ENCODE measurements around the gene CADM4.

The CADM4 gene, protein sequence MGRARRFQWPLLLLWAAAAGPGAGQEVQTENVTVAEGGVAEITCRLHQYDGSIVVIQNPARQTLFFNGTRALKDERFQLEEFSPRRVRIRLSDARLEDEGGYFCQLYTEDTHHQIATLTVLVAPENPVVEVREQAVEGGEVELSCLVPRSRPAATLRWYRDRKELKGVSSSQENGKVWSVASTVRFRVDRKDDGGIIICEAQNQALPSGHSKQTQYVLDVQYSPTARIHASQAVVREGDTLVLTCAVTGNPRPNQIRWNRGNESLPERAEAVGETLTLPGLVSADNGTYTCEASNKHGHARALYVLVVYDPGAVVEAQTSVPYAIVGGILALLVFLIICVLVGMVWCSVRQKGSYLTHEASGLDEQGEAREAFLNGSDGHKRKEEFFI

DNA sequence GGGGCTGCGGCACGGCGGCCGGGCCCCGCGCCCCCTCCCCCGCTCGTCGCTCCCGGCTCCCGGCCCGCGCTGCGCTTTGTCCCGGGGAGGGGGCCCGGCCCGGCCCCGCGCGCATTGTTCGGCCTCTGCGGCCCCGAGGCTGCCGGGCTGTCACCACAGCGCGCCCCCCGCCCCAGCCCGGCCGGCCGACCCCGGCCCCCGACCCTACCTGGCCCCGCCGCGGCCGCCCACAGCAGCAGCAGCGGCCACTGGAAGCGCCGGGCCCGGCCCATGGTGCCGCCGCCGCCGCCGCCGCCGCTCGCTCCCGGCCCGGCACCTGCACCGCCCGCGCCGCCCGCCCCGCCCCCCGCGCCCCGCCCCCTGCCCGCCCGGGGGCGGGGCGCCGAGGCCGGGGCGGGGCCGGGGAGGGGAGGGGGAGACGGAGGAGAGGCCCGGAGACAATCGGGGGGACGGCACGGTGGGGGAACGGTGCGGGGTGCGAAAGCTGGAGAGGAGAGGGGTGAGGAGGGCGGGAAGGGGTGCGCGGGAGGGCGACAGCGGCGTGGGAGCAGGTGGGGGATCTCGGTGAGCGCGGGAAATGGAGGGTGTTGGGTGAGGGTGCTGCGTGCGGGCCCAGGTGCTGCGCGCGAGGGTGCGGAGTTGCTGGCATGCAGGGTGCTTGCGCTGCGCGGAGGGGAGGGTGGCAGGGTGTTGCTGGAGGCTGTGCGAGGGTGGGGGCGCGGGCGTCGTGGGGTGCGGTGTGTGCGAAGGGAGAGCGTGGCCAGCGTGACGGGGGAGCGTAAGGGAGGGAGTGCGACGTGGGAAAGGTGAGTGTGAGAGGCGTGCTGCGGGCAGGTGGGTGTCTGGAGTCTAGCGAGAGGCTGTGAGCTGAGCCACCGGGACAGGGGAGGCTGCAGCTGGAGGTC is at the start of gene CADM4:
TSS of gene CADM4 (minus strand) at position 332 of the 905 bp plus-strand sequence. CDS start at position 272, 60 bp downstream.
- TF ChIP-seq, protein P1, sequence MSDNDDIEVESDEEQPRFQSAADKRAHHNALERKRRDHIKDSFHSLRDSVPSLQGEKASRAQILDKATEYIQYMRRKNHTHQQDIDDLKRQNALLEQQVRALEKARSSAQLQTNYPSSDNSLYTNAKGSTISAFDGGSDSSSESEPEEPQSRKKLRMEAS (IDR thresholded peaks at IDR 0.05) = peak; percentile 93; the same call in 1 of the 2 replicates
- TF ChIP-seq CREB1 (IDR thresholded peaks at IDR 0.05; ENCODE audit: low read depth) = no peak

DNA sequence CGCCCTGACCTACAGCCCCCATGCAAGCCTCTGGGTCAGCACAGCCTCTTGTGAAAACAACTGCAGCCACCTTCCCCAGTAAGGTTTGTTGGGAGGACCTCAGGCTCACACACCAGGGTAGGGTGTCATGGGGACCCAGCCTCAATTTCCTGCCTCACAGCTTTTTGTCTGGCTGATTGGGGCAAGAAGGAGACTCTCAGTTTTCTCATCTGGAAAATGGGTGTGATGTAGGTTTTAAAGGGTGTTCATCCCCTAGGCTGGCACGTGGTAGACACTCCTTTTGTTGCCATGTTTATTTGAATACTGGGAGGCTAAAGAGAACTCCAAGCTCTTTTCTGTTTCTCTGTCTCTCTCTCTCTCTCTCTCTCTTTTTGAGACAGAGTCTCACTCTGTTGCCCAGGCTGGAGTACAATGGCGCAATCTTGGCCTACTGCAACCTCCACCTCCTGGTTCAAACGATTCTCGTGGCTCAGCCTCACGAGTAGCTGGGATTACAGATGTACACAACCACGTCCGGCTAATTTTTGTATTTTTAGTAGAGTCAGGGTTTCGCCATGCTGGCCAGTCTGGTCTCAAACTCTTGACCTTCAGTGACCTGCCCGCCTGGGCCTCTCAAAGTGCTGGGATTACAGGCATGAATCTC is 48.5 kb upstream of the CADM4 start:
- no peak for TF ChIP-seq NFIC (IDR thresholded peaks at IDR 0.05)
- TF ChIP-seq RAD21 (IDR thresholded peaks at IDR 0.05; ENCODE audit: low read depth) = no peak
- TF ChIP-seq, protein P2, sequence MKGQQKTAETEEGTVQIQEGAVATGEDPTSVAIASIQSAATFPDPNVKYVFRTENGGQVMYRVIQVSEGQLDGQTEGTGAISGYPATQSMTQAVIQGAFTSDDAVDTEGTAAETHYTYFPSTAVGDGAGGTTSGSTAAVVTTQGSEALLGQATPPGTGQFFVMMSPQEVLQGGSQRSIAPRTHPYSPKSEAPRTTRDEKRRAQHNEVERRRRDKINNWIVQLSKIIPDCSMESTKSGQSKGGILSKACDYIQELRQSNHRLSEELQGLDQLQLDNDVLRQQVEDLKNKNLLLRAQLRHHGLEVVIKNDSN (IDR thresholded peaks at IDR 0.05) = no peak
- TF ChIP-seq, protein P1 (IDR thresholded peaks at IDR 0.05) = no peak
- TF ChIP-seq TAF1 (IDR thresholded peaks at IDR 0.05; ENCODE audit: low read depth) = no peak
- no peak for TF ChIP-seq CEBPB (IDR thresholded peaks at IDR 0.05)
- TF ChIP-seq, protein P3, sequence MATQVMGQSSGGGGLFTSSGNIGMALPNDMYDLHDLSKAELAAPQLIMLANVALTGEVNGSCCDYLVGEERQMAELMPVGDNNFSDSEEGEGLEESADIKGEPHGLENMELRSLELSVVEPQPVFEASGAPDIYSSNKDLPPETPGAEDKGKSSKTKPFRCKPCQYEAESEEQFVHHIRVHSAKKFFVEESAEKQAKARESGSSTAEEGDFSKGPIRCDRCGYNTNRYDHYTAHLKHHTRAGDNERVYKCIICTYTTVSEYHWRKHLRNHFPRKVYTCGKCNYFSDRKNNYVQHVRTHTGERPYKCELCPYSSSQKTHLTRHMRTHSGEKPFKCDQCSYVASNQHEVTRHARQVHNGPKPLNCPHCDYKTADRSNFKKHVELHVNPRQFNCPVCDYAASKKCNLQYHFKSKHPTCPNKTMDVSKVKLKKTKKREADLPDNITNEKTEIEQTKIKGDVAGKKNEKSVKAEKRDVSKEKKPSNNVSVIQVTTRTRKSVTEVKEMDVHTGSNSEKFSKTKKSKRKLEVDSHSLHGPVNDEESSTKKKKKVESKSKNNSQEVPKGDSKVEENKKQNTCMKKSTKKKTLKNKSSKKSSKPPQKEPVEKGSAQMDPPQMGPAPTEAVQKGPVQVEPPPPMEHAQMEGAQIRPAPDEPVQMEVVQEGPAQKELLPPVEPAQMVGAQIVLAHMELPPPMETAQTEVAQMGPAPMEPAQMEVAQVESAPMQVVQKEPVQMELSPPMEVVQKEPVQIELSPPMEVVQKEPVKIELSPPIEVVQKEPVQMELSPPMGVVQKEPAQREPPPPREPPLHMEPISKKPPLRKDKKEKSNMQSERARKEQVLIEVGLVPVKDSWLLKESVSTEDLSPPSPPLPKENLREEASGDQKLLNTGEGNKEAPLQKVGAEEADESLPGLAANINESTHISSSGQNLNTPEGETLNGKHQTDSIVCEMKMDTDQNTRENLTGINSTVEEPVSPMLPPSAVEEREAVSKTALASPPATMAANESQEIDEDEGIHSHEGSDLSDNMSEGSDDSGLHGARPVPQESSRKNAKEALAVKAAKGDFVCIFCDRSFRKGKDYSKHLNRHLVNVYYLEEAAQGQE (IDR thresholded peaks at IDR 0.05; ENCODE audit: low read depth) = no peak
- no peak for TF ChIP-seq TCF12 (IDR thresholded peaks at IDR 0.05; ENCODE audit: low read depth)
- TF ChIP-seq EP300 (IDR thresholded peaks at IDR 0.05; ENCODE audit: borderline replicate concordance) = no peak
- no peak for TF ChIP-seq FOXM1 (IDR thresholded peaks at IDR 0.05; ENCODE audit: borderline replicate concordance, low read depth)

DNA sequence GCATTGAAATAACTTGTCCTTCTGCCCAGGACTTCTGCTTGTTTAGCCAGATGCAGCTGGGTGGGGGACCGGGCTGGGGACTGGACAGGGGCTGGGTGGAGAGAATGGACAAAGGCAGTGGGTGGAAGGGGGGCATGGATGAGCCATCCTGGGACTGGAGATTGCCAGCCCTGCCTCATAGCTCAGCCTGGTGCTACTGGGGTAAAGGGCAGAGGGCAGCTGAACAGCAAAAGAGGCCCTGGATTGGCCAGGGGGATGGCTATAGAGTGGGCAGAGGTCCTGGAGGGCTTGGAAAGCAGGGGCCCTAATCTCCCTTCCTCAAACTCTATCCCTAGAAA is 48.0 kb upstream of the CADM4 start:
- TF ChIP-seq YY1 (IDR thresholded peaks at IDR 0.05; ENCODE audit: low read depth) = no peak
- no peak for TF ChIP-seq ZBTB7A (IDR thresholded peaks at IDR 0.05; ENCODE audit: low read depth)
- TF ChIP-seq RAD21 (IDR thresholded peaks at IDR 0.05; ENCODE audit: low read depth) = no peak
- TF ChIP-seq TAF1 (IDR thresholded peaks at IDR 0.05; ENCODE audit: low read depth) = no peak
- TF ChIP-seq, protein P3 (IDR thresholded peaks at IDR 0.05; ENCODE audit: low read depth) = no peak
- TF ChIP-seq CEBPB (IDR thresholded peaks at IDR 0.05) = no peak

DNA sequence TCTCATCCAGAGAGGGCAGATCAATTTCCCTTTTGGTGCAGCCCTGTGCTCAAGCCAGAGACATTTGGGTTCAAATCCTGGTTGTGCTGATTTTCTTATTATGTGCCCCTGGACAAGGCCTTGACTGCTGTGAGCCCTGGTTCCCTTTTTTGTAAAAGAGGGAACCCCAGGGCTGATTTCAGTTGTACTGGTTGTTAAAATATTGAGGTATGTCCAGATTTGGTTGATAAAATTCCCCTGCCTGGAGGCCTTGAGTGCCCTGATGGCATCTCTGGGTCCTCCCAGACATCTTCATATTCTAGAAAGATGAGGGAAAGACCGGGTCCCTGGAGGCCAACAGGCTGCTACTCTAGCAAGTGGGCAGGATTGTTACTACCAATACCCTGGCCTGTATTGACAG is 44.7 kb upstream of the CADM4 start:
- TF ChIP-seq TAF1 (IDR thresholded peaks at IDR 0.05; ENCODE audit: low read depth) (no peak), RAD21 (IDR thresholded peaks at IDR 0.05; ENCODE audit: low read depth) (no peak), YY1 (IDR thresholded peaks at IDR 0.05; ENCODE audit: low read depth) (no peak), FOXM1 (IDR thresholded peaks at IDR 0.05; ENCODE audit: borderline replicate concordance, low read depth) (no peak), CREB1 (IDR thresholded peaks at IDR 0.05; ENCODE audit: low read depth) (no peak), EGR1 (IDR thresholded peaks at IDR 0.05) (no peak)
- TF ChIP-seq, protein P3 (IDR thresholded peaks at IDR 0.05; ENCODE audit: low read depth) = no peak
